H9 (cell line): ENCODE data around the gene CES1. TPM values are rescaled to one million over a fixed set of nuclear protein-coding genes. Genes with fewer than 3 reads are reported as not detected.
"Not testable (repeated sequence)": the region's sequence is repeated elsewhere in the genome, so short reads cannot be mapped to it uniquely, and the experiment has no call there.

Experiments
- DNase-seq: peaks from one replicate; pipeline ENCODE4 v3.0.0-alpha.2; 2017
- H2AFZ ChIP-seq: one replicate; pipeline ENCODE4 v1.6.1; 2013; ENCODE audit warnings: mild to moderate bottlenecking, low read length, control low read depth, moderate library complexity
- H2AK5ac ChIP-seq: 2 replicates; pipeline ENCODE4 v1.6.1; 2013; ENCODE audit warnings: low read length, control low read depth, mixed read lengths; ENCODE audit not compliant: insufficient read length
- H2BK120ac ChIP-seq: one replicate; pipeline ENCODE4 v1.6.1; 2013; ENCODE audit warnings: low read depth, mild to moderate bottlenecking, low read length, control low read depth, inconsistent platforms; ENCODE audit not compliant: poor library complexity, severe bottlenecking
- H2BK12ac ChIP-seq: 2 replicates; pipeline ENCODE4 v1.6.1; 2013; ENCODE audit warnings: low read length, control low read depth, mixed read lengths, low read depth; ENCODE audit not compliant: insufficient read length
- H2BK15ac ChIP-seq: 2 replicates; pipeline ENCODE4 v1.6.1; 2013; ENCODE audit warnings: low read depth, low read length, control low read depth
- H2BK20ac ChIP-seq: one replicate; pipeline ENCODE4 v1.6.1; 2013; ENCODE audit warnings: low read depth, mild to moderate bottlenecking, low read length, control low read depth, inconsistent platforms; ENCODE audit not compliant: poor library complexity, severe bottlenecking
- H2BK5ac ChIP-seq: 2 replicates; pipeline ENCODE4 v1.6.1; 2013; ENCODE audit warnings: low read length, control low read depth, mixed read lengths; ENCODE audit not compliant: insufficient read length
- H3K14ac ChIP-seq: 2 replicates; pipeline ENCODE4 v1.6.1; 2013; ENCODE audit warnings: low read length, control low read depth; ENCODE audit not compliant: insufficient read depth
- H3K18ac ChIP-seq: 2 replicates; pipeline ENCODE4 v1.6.1; 2013; ENCODE audit warnings: low read depth, mild to moderate bottlenecking, mixed read lengths, low read length, control low read depth; ENCODE audit not compliant: insufficient read length
- H3K23ac ChIP-seq: 2 replicates; pipeline ENCODE4 v1.6.1; 2013; ENCODE audit warnings: low read length, control low read depth, mixed read lengths, low read depth; ENCODE audit not compliant: insufficient read length
- H3K23me2 ChIP-seq: 2 replicates; pipeline ENCODE4 v1.6.1; 2013; ENCODE audit warnings: low read depth, mild to moderate bottlenecking, mixed read lengths, low read length, control low read depth; ENCODE audit not compliant: insufficient read length, poor library complexity, severe bottlenecking
- H3K27ac ChIP-seq: 2 replicates; pipeline ENCODE4 v1.5.1; 2013; ENCODE audit warnings: low read length, control low read depth, mixed read lengths, low read depth; ENCODE audit not compliant: insufficient read length
- H3K27me3 ChIP-seq: 2 replicates; pipeline ENCODE4 v1.6.1; 2013; ENCODE audit warnings: low read length, control low read depth, inconsistent platforms; ENCODE audit not compliant: insufficient read depth
- H3K4ac ChIP-seq: 2 replicates; pipeline ENCODE4 v1.6.1; 2013; ENCODE audit warnings: low read depth, mild to moderate bottlenecking, control low read depth, inconsistent platforms, low read length, moderate library complexity
- H3K4me1 ChIP-seq: 2 replicates; pipeline ENCODE4 v1.6.1; 2013; ENCODE audit warnings: low read length, control low read depth, inconsistent platforms; ENCODE audit not compliant: insufficient read depth
- H3K4me2 ChIP-seq: 2 replicates; pipeline ENCODE4 v1.6.1; 2013; ENCODE audit warnings: low read length, control low read depth, mixed read lengths; ENCODE audit not compliant: insufficient read length, insufficient read depth
- H3K56ac ChIP-seq: 2 replicates; pipeline ENCODE4 v1.6.1; 2013; ENCODE audit warnings: low read depth, mild to moderate bottlenecking, mixed read lengths, low read length, control low read depth; ENCODE audit not compliant: insufficient read length
- H3K79me1 ChIP-seq: 2 replicates; pipeline ENCODE4 v1.6.1; 2013; ENCODE audit warnings: low read depth, mild to moderate bottlenecking, moderate library complexity, low read length, control low read depth, inconsistent platforms; ENCODE audit not compliant: insufficient read depth, poor library complexity, severe bottlenecking
- H3K79me2 ChIP-seq: 2 replicates; pipeline ENCODE4 v1.6.1; 2013; ENCODE audit warnings: low read length, control low read depth, inconsistent platforms; ENCODE audit not compliant: insufficient read depth
- H3K9ac ChIP-seq: 2 replicates; pipeline ENCODE4 v1.6.1; 2013; ENCODE audit warnings: low read length, control low read depth, mixed read lengths; ENCODE audit not compliant: insufficient read length; ENCODE audit errors: extremely low read depth
- H3K9me3 ChIP-seq: one replicate; pipeline ENCODE4 v1.6.1; 2013; ENCODE audit warnings: low read depth, low read length, inconsistent platforms; ENCODE audit not compliant: control insufficient read depth
- H3T11ph ChIP-seq: one replicate; pipeline ENCODE4 v1.6.1; 2013; ENCODE audit warnings: mild to moderate bottlenecking, low read length, control low read depth, inconsistent platforms
- H4K20me1 ChIP-seq: one replicate; pipeline ENCODE4 v1.6.1; 2013; ENCODE audit not compliant: control insufficient read depth, insufficient read length, insufficient read depth
- H4K5ac ChIP-seq: 2 replicates; pipeline ENCODE4 v1.6.1; 2013; ENCODE audit warnings: low read depth, mild to moderate bottlenecking, mixed read lengths, low read length, control low read depth; ENCODE audit not compliant: insufficient read length
- H4K8ac ChIP-seq: replicated peaks from 2 replicates; pipeline ENCODE4 v1.6.1; 2013; ENCODE audit warnings: low read length, control low read depth, mixed read lengths, low read depth; ENCODE audit not compliant: insufficient read length
- H4K91ac ChIP-seq: 2 replicates; pipeline ENCODE4 v1.6.1; 2013; ENCODE audit warnings: low read depth, mild to moderate bottlenecking, moderate library complexity, mixed read lengths, low read length, control low read depth; ENCODE audit not compliant: insufficient read length
- H3K27ac Mint-ChIP-seq, 3 experiments: 2 replicates in 2 of 3; 3 replicates in 1 of 3; pipeline ENCODE4 v1.8.0; 2020 to 2021; ENCODE audit warnings: mixed read lengths in 3 of 3, mild to moderate bottlenecking in 1 of 3, moderate library complexity in 1 of 3
- H3K27me3 Mint-ChIP-seq: 2 replicates; pipeline ENCODE4 v1.8.0; 2021; ENCODE audit warnings: low read depth, mild to moderate bottlenecking, moderate library complexity, mixed read lengths
- H3K36me3 Mint-ChIP-seq, 3 experiments: 2 replicates in 2 of 3; 3 replicates in 1 of 3; pipeline ENCODE4 v1.8.0; 2020 to 2021; ENCODE audit warnings: low read depth in 3 of 3, mixed read lengths in 3 of 3; ENCODE audit not compliant: insufficient read depth in 1 of 3
- H3K4me1 Mint-ChIP-seq, 2 experiments: 2 replicates each; pipeline ENCODE4 v1.8.0; 2020; ENCODE audit warnings: mixed read lengths in 2 of 2
- H3K4me3 Mint-ChIP-seq, 2 experiments: 2 replicates in 1 of 2; 3 replicates in 1 of 2; pipeline ENCODE4 v1.8.0; 2020 to 2021; ENCODE audit warnings: mild to moderate bottlenecking in 2 of 2, mixed read lengths in 2 of 2, moderate library complexity in 1 of 2
- H3K9me3 Mint-ChIP-seq, 2 experiments: 2 replicates in 1 of 2; 3 replicates in 1 of 2; pipeline ENCODE4 v1.8.0; 2020; ENCODE audit warnings: mild to moderate bottlenecking in 2 of 2, mixed read lengths in 2 of 2, moderate library complexity in 1 of 2
- WGBS: extraction: QIAGEN DNeasy Blood & Tissue Kit; methylation state at CpG from one replicate; pipeline ENCODE4 v1.1.7; 2013; ENCODE audit warnings: missing lambda C conversion rate, low lambda C conversion rate, mixed read lengths; ENCODE audit not compliant: insufficient read length; ENCODE audit errors: extremely low coverage; 5-methylcytosine and 5-hydroxymethylcytosine counted together
- total RNA-seq: library from RNA; stranded (reverse); gene quantifications from 2 replicates; pipeline ENCODE4 v1.2.1, GENCODE V29; 2021

CES1 gene
- total RNA-seq, 1 experiment from 2014 or later = not detected

- H3K27me3 Mint-ChIP-seq = peaks cover 42% of the 10 kb centered on the region
- not testable (repeated sequence) for H2BK20ac ChIP-seq, H3K56ac ChIP-seq, H4K8ac ChIP-seq, DNase-seq, H3K27ac ChIP-seq, H3K9ac ChIP-seq, H3K27ac Mint-ChIP-seq, H2BK15ac ChIP-seq, H2BK12ac ChIP-seq, H2AK5ac ChIP-seq, H4K5ac ChIP-seq, H3K4me1 Mint-ChIP-seq, H3K4me1 ChIP-seq, H3K79me2 ChIP-seq, H2AFZ ChIP-seq, H3K18ac ChIP-seq, H2BK5ac ChIP-seq, H3K79me1 ChIP-seq, H3K27me3 ChIP-seq, H2BK120ac ChIP-seq, H4K20me1 ChIP-seq, H3K9me3 ChIP-seq, H3T11ph ChIP-seq, H3K4me2 ChIP-seq, H3K4me3 Mint-ChIP-seq, H3K4ac ChIP-seq, H4K91ac ChIP-seq, H3K36me3 Mint-ChIP-seq, H3K9me3 Mint-ChIP-seq, H3K14ac ChIP-seq, H3K23me2 ChIP-seq, H3K23ac ChIP-seq
- no CpG with 5 or more reads among the region's 6 CpGs for WGBS
Measured at GRCh38 chr16:55782091-55782792, 50.7 kb downstream of the CES1 start.

- H3K4me3 Mint-ChIP-seq = not testable (repeated sequence)
Measured at GRCh38 chr16:55781456-55781855, 51.4 kb downstream of the CES1 start.

More at GRCh38 chr16:55781456-55781855, 51.4 kb downstream of the CES1 start:
- H3K4ac ChIP-seq, H2BK20ac ChIP-seq, H3K4me1 Mint-ChIP-seq, H3K4me2 ChIP-seq, H2AFZ ChIP-seq, H3K36me3 Mint-ChIP-seq, H3K27me3 ChIP-seq, H3T11ph ChIP-seq, H3K56ac ChIP-seq, H3K9me3 ChIP-seq, H3K9me3 Mint-ChIP-seq, H2BK120ac ChIP-seq, H3K18ac ChIP-seq, H2AK5ac ChIP-seq, H3K4me1 ChIP-seq, H4K8ac ChIP-seq, H2BK15ac ChIP-seq, H3K79me2 ChIP-seq, H3K79me1 ChIP-seq, DNase-seq, H3K23me2 ChIP-seq, H4K20me1 ChIP-seq, H2BK5ac ChIP-seq, H3K14ac ChIP-seq, H3K23ac ChIP-seq, H3K9ac ChIP-seq, H4K91ac ChIP-seq, H3K27ac ChIP-seq, H4K5ac ChIP-seq, H2BK12ac ChIP-seq: not testable (repeated sequence)
- WGBS = no CpG with 5 or more reads among the region's 8 CpGs
- Mint-ChIP-seq H3K27ac (peak overlapping the region in 1 of 3 experiments; percentile 36; a peak in 1 of 7 replicates), H3K27me3 (peaks cover 39% of the 10 kb centered on the region)
